Activated T-cell treated with anti-CD3 and anti-CD28 coated beads for 24 hours (primary cell): ENCODE data around the gene ITPKB.
"Not testable (repeated sequence)": the region's sequence is repeated elsewhere in the genome, so short reads cannot be mapped to it uniquely, and the experiment has no call there.

Source experiments
- DNase-seq: peaks from one replicate; pipeline ENCODE4 v3.0.0-alpha.2; 2020; ENCODE audit warnings: low read depth

The ITPKB gene

GRCh38 chr1:226730836-226731235 lies 8.2 kb downstream of the ITPKB start:
- DNase-seq, result no peak

- no peak for DNase-seq
Measured at GRCh38 chr1:226730071-226730470, 9.0 kb downstream of the ITPKB start.

GRCh38 chr1:226728448-226728847 lies 10.6 kb downstream of the ITPKB start:
- DNase-seq, result no peak

GRCh38 chr1:226725897-226726267 lies 13.2 kb downstream of the ITPKB start:
- no peak for DNase-seq

GRCh38 chr1:226723657-226724532 lies 15.2 kb downstream of the ITPKB start:
- no peak for DNase-seq

GRCh38 chr1:226722901-226723656 lies 16.0 kb downstream of the ITPKB start:
- DNase-seq, result no peak

GRCh38 chr1:226722240-226722900 lies 16.7 kb downstream of the ITPKB start:
- no peak for DNase-seq

- not testable (repeated sequence) for DNase-seq
Measured at GRCh38 chr1:226720574-226720973, 18.5 kb downstream of the ITPKB start.

GRCh38 chr1:226719596-226720387 lies 19.3 kb downstream of the ITPKB start:
- DNase-seq, result no peak

- no peak for DNase-seq
Measured at GRCh38 chr1:226717256-226717909, 21.7 kb downstream of the ITPKB start.

GRCh38 chr1:226716577-226716976 lies 22.5 kb downstream of the ITPKB start:
- DNase-seq, result no peak

- no peak for DNase-seq
Measured at GRCh38 chr1:226714148-226714547, 24.9 kb downstream of the ITPKB start.

GRCh38 chr1:226712742-226713419 lies 26.2 kb downstream of the ITPKB start:
- no peak for DNase-seq

- DNase-seq, result no peak
Measured at GRCh38 chr1:226711976-226712741, 26.9 kb downstream of the ITPKB start.

- no peak for DNase-seq
Measured at GRCh38 chr1:226710501-226710900, 28.6 kb downstream of the ITPKB start.

GRCh38 chr1:226709953-226710352 lies 29.1 kb downstream of the ITPKB start:
- no peak for DNase-seq

- no peak for DNase-seq
Measured at GRCh38 chr1:226708967-226709396, 30.1 kb downstream of the ITPKB start.

GRCh38 chr1:226708342-226708780 lies 30.7 kb downstream of the ITPKB start:
- DNase-seq, result no peak

GRCh38 chr1:226706684-226707083 lies 32.4 kb downstream of the ITPKB start:
- DNase-seq, result no peak
